Measurements from ENCODE around the gene CD99. TPM values are rescaled to one million over a fixed set of nuclear protein-coding genes. Genes with fewer than 3 reads are reported as not detected.

CD99 gene
- total and polyA plus RNA-seq, 2 donors (not counting 3 experiments of a cell fraction or from before 2014, with no cell fraction given) = 364 to 654 TPM

DNA sequence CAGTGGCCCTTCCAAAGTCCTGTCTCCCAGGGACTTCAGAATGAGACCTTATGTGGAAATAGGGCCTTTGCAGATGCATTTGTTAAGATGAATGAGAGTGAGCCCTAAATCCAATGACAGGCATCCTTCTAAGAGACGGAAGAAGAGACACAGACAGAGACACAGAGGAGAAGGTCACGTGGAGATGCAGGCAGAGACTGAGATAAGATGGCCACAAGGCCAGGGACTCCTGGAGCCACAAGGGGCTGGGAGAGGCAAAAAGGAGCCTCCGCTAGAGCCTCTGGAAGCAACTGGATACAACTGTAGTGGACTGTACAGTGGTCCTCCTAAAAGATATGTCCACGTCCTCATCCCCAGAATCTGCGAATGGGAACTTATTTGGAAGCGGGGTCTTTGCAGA lies 19.0 kb upstream of the CD99 start:
- no peak overlapping the region for H3K4me2 ChIP-seq (ENCODE audit: insufficient read depth, low read length)
- no peaks in the 10 kb centered on the region for H3K79me2 ChIP-seq (ENCODE audit: control insufficient read depth, insufficient read depth, low read length)
- dilution Hi-C loops (cut with MboI; ENCODE audit: extremely low pct_ligation_motif_present, low sequenced_read_pairs) = no loop called here
- no TSS peak for BruUV-seq (replicated peaks)
- ChIA-PET POLR2A (no interaction called here), CTCF (no interaction called here)
- H2AFZ ChIP-seq (ENCODE audit: low read depth, low read length) = no peak overlapping the region
- peaks cover 1% of the 10 kb centered on the region for H3K4me1 ChIP-seq (ENCODE audit: control insufficient read depth, extremely low read depth, insufficient read depth, low read length)
- no peaks in the 10 kb centered on the region for H3K9me3 ChIP-seq (replicated peaks; ENCODE audit: control insufficient read depth, insufficient read depth, low read length)
- no peak overlapping the region for H3K9ac ChIP-seq (replicated peaks; ENCODE audit: extremely low read depth, insufficient read depth, low read length)
- H3K9me1 ChIP-seq (replicated peaks; ENCODE audit: control insufficient read depth, extremely low read depth, insufficient read depth, low read length) = no peaks in the 10 kb centered on the region
- intact Hi-C loops (cut with micrococcal nuclease) = no loop called here
- H3K27me3 ChIP-seq (ENCODE audit: control insufficient read depth in 2 of 2, insufficient read depth in 2 of 2, low read length in 2 of 2) = no peaks in the 10 kb centered on the region
- no peak overlapping the region for H3K27ac ChIP-seq (ENCODE audit: insufficient read depth, low read depth, low read length)
- FAIRE-seq = no peak
- TF ChIP-seq, protein P1, sequence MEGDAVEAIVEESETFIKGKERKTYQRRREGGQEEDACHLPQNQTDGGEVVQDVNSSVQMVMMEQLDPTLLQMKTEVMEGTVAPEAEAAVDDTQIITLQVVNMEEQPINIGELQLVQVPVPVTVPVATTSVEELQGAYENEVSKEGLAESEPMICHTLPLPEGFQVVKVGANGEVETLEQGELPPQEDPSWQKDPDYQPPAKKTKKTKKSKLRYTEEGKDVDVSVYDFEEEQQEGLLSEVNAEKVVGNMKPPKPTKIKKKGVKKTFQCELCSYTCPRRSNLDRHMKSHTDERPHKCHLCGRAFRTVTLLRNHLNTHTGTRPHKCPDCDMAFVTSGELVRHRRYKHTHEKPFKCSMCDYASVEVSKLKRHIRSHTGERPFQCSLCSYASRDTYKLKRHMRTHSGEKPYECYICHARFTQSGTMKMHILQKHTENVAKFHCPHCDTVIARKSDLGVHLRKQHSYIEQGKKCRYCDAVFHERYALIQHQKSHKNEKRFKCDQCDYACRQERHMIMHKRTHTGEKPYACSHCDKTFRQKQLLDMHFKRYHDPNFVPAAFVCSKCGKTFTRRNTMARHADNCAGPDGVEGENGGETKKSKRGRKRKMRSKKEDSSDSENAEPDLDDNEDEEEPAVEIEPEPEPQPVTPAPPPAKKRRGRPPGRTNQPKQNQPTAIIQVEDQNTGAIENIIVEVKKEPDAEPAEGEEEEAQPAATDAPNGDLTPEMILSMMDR (IDR thresholded peaks at IDR 0.05; ENCODE audit: extremely low read depth in 1 of 2, insufficient read depth in 1 of 2, low read depth in 1 of 2, low read length in 2 of 2) = no peak
- TF ChIP-seq MYC (IDR thresholded peaks at IDR 0.05; ENCODE audit: low read depth, low read length) (no peak), JUN (IDR thresholded peaks at IDR 0.05; ENCODE audit: borderline replicate concordance, insufficient read depth, insufficient read length, low read depth) (no peak), POLR2AphosphoS5 (IDR thresholded peaks at IDR 0.05; ENCODE audit: insufficient read depth, low read depth, low read length) (no peak), POLR2A (IDR thresholded peaks at IDR 0.05; ENCODE audit: low read depth, low read length) (no peak), EZH2 (IDR thresholded peaks at IDR 0.05; ENCODE audit: borderline replicate concordance, low read depth, low read length, severe bottlenecking) (no peak), FOS (IDR thresholded peaks at IDR 0.05; ENCODE audit: borderline replicate concordance, insufficient read depth, low read length) (no peak), GATA2 (IDR thresholded peaks at IDR 0.05; ENCODE audit: insufficient read depth, insufficient read length, low read depth, low read length) (no peak)
- TF ChIP-seq, protein P2, sequence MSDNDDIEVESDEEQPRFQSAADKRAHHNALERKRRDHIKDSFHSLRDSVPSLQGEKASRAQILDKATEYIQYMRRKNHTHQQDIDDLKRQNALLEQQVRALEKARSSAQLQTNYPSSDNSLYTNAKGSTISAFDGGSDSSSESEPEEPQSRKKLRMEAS (IDR thresholded peaks at IDR 0.05; ENCODE audit: insufficient read depth, insufficient read length) = no peak
- no peaks in the 10 kb centered on the region for H4K20me1 ChIP-seq (replicated peaks; ENCODE audit: control insufficient read depth, extremely low read depth, insufficient read depth, low read length)
- H3K36me3 ChIP-seq (ENCODE audit: control insufficient read depth in 2 of 2, extremely low read depth in 1 of 2, insufficient read depth in 2 of 2, low read length in 2 of 2) = no peaks in the 10 kb centered on the region
- DNase-seq (ENCODE audit: low read depth, low spot score) = no peak
- no peak overlapping the region for H3K4me3 ChIP-seq (replicated peaks in 1 of 3; ENCODE audit: insufficient read depth in 1 of 3, low read depth in 1 of 3, low read length in 3 of 3)

Measured in endothelial cell of umbilical vein (primary cell).